GM19372 (cell line): ENCODE data around the gene SEC61B.

ENCODE experiments used
- ATAC-seq: cut with Tn5 transposase; IDR thresholded peaks from one replicate; pipeline ENCODE4 v1.9.1; 2021; ENCODE audit warnings: mild to moderate bottlenecking, low read depth, moderate library complexity; ENCODE audit not compliant: unreplicated experiment

The SEC61B gene

GRCh38 chr9:99266255-99267023 is 44.4 kb downstream of the SEC61B start:
- peak; percentile 73 for ATAC-seq

GRCh38 chr9:99269416-99269815 is 47.3 kb downstream of the SEC61B start:
- ATAC-seq = no peak

- no peak for ATAC-seq
Observed at GRCh38 chr9:99270491-99270890, 48.4 kb downstream of the SEC61B start.

- no peak for ATAC-seq
Observed at GRCh38 chr9:99272836-99273235, 50.8 kb downstream of the SEC61B start.

- ATAC-seq = no peak
Observed at GRCh38 chr9:99274016-99274415, 51.9 kb downstream of the SEC61B start.

- ATAC-seq = no peak
Observed at GRCh38 chr9:99274495-99274894, 52.4 kb downstream of the SEC61B start.
